Measurements from ENCODE around the gene USH2A. TPM values are rescaled to one million over a fixed set of nuclear protein-coding genes. Genes with fewer than 3 reads are reported as not detected.

Gene USH2A
- total RNA-seq, 1 experiment from 2014 or later, result not detected

GRCh38 chr1:216258856-216259255 is 164.4 kb downstream of the USH2A start:
- Histone ChIP-seq H3K9me3 (ENCODE audit: control insufficient read depth in 1 of 2, insufficient read depth in 1 of 2, low read depth in 1 of 2, low read length in 2 of 2) (peaks cover 0 to 4% of the 10 kb centered on the region in 2 experiments; a peak in 1 of 4 replicates), H3K36me3 (ENCODE audit: control insufficient read depth in 1 of 2, insufficient read depth in 2 of 2, low read length in 2 of 2) (no peaks in the 10 kb centered on the region), H3K27ac (ENCODE audit: low read depth, low read length) (no peak overlapping the region), H3K79me2 (ENCODE audit: insufficient read depth, low read length) (no peaks in the 10 kb centered on the region), H3K4me2 (ENCODE audit: low read length) (no peak overlapping the region), H3K9ac (ENCODE audit: low read length) (no peak overlapping the region), H3K9me2 (ENCODE audit: insufficient read depth) (no peaks in the 10 kb centered on the region), H2AFZ (ENCODE audit: low read depth, low read length, poor library complexity, severe bottlenecking) (no peak overlapping the region), H4K20me1 (ENCODE audit: insufficient read depth) (no peaks in the 10 kb centered on the region), H3K27me3 (ENCODE audit: insufficient read depth, low read length) (no peaks in the 10 kb centered on the region), H3K4me1 (ENCODE audit: control insufficient read depth in 1 of 2, insufficient read depth in 2 of 2, low read length in 2 of 2) (no peaks in the 10 kb centered on the region), H3K4me3 (replicated peaks in 1 of 2; ENCODE audit: low read depth in 1 of 2, low read length in 2 of 2) (no peak overlapping the region)
- ATAC-seq (no peak), DNase-seq (ENCODE audit: low read depth, low spot score) (no peak)
- no TSS peak for BruUV-seq (replicated peaks)
- POLR2A ChIA-PET, result no interaction called here
- RAD21 ChIA-PET (ENCODE audit: low non-redundant PET in 1 of 2, low total read pairs in 2 of 2, uncharacterized antibody in 2 of 2, unreplicated experiment in 2 of 2), result no interaction called here
- CTCF ChIA-PET, result no interaction called here
- intact Hi-C loops (cut with micrococcal nuclease), result no loop called here
- no peak for TF ChIP-seq SRF (IDR thresholded peaks at IDR 0.05; ENCODE audit: low read depth)
- no peak for TF ChIP-seq EZH2phosphoT487 (IDR thresholded peaks at IDR 0.05; ENCODE audit: borderline replicate concordance)
- TF ChIP-seq TCF7L2 (IDR thresholded peaks at IDR 0.05; ENCODE audit: borderline replicate concordance, extremely low read depth, insufficient read depth, insufficient read length), result no peak
- TF ChIP-seq FOSL1 (IDR thresholded peaks at IDR 0.05; ENCODE audit: low read depth), result no peak
- TF ChIP-seq REST (IDR thresholded peaks at IDR 0.05; ENCODE audit: low read depth), result no peak
- no peak for TF ChIP-seq CBX3 (IDR thresholded peaks at IDR 0.05; ENCODE audit: low read depth)
- no peak for TF ChIP-seq ELF1 (IDR thresholded peaks at IDR 0.05; ENCODE audit: borderline replicate concordance, low read depth)
- no peak for TF ChIP-seq POLR2AphosphoS5 (IDR thresholded peaks at IDR 0.05; ENCODE audit: low read depth, low read length)
- no peak for TF ChIP-seq CEBPB (IDR thresholded peaks at IDR 0.05; ENCODE audit: low read depth)
- TF ChIP-seq CTCF (IDR thresholded peaks at IDR 0.05 in 2 of 3, conservative IDR thresholded peaks at IDR 0.05 in 1 of 3; ENCODE audit: borderline replicate concordance in 1 of 3, insufficient read depth in 1 of 3, low read depth in 2 of 3, low read length in 2 of 3), result no peak
- no peak for TF ChIP-seq EGR1 (IDR thresholded peaks at IDR 0.05; ENCODE audit: low read depth)
- no peak for TF ChIP-seq ZFX (IDR thresholded peaks at IDR 0.05)
- TF ChIP-seq SIN3A (IDR thresholded peaks at IDR 0.05; ENCODE audit: low read depth), result no peak
- no peak for TF ChIP-seq ZNF274 (IDR thresholded peaks at IDR 0.05; ENCODE audit: low read depth, low read length)
- no peak for TF ChIP-seq ZBTB33 (IDR thresholded peaks at IDR 0.05; ENCODE audit: extremely low read depth, insufficient replicate concordance, low read length)
- no peak for TF ChIP-seq EZH2 (IDR thresholded peaks at IDR 0.05)
- TF ChIP-seq JUND (IDR thresholded peaks at IDR 0.05), result no peak
- TF ChIP-seq YY1 (IDR thresholded peaks at IDR 0.05; ENCODE audit: extremely low read depth, insufficient replicate concordance, low read depth, low read length), result no peak
- no peak for TF ChIP-seq MAX (IDR thresholded peaks at IDR 0.05)

Data from HCT116 (cell line).